Body of pancreas (tissue), 4 donors: ENCODE results near the gene ST6GAL1.

Experiments
- POLR2A ChIP-seq, 3 donors: fragments of 450-650 bp; IDR thresholded peaks; one replicate each; pipeline ENCODE4 v1.6.1; 2016; ENCODE audit warnings: antibody characterized with exemption in 3 of 3, mild to moderate bottlenecking in 2 of 3
- TF ChIP-seq, protein P1 (sequence below), 7 experiments: fragments of 450-650 bp in 4 of 7; fragments of 200-600 bp in 3 of 7; sonication (generic) in 3 of 7; IDR thresholded peaks; one replicate each; pipeline ENCODE4 v1.5.1; 2016 to 2019; ENCODE audit warnings: antibody characterized with exemption in 7 of 7

DNA sequence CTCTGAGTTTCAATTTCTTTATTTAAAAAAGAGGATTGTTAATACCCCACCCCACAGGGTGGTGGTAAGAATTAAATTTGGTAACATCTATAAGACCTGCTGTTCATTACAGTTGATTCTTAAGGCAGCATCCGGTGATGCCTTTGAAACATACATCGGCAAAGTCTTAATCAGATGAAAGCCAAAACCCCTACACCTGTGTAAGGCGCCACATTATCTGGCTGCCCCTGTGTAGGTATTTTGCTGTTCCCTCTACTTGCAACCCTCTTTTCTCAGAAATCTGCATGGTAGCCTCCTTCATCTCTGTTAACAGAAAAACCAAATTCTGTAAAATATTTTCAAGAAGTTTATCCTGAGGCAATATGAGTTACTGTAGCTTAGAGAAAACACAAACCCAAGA is 90.0 kb downstream of the ST6GAL1 start:
- TF ChIP-seq POLR2A (IDR thresholded peaks at IDR 0.05): no peak
- TF ChIP-seq, protein P1, sequence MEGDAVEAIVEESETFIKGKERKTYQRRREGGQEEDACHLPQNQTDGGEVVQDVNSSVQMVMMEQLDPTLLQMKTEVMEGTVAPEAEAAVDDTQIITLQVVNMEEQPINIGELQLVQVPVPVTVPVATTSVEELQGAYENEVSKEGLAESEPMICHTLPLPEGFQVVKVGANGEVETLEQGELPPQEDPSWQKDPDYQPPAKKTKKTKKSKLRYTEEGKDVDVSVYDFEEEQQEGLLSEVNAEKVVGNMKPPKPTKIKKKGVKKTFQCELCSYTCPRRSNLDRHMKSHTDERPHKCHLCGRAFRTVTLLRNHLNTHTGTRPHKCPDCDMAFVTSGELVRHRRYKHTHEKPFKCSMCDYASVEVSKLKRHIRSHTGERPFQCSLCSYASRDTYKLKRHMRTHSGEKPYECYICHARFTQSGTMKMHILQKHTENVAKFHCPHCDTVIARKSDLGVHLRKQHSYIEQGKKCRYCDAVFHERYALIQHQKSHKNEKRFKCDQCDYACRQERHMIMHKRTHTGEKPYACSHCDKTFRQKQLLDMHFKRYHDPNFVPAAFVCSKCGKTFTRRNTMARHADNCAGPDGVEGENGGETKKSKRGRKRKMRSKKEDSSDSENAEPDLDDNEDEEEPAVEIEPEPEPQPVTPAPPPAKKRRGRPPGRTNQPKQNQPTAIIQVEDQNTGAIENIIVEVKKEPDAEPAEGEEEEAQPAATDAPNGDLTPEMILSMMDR (IDR thresholded peaks at IDR 0.05): no peak
